HepG2 (cell line): ENCODE data around the gene HOXA4. TPM values are rescaled to one million over a fixed set of nuclear protein-coding genes. Genes with fewer than 3 reads are reported as not detected.

Experiments
- ATAC-seq: fragments of 200-7000 bp; cut with Tn5 transposase; 3 replicates; pipeline ENCODE4 v1.9.1; 2020; ENCODE audit warnings: mild to moderate bottlenecking, moderate library complexity
- BruUV-seq: library from RNA; stranded (reverse); fragments of 400-500 nt; replicated peaks from 2 replicates; lab custom pipeline; 2021; lab: Mats Ljungman, UMichigan
- CTCF ChIA-PET: fragments of 300-600 bp; formaldehyde crosslinking; extraction: SDS; loops from one replicate; lab custom pipeline; 2021; ENCODE audit warnings: low total read pairs, inconsistent platforms, low intra/inter-chr PET ratio; lab: Yijun Ruan, JAX
- POLR2A ChIA-PET: fragments of 350-600 bp; sonication (Branson Sonifier 250); formaldehyde crosslinking; loops from one replicate; lab custom pipeline; 2020; ENCODE audit warnings: antibody characterized with exemption, inconsistent platforms; lab: Yijun Ruan, JAX
- DNase-seq: peaks from one replicate; pipeline ENCODE4 v3.0.0-alpha.2; 2015; ENCODE audit warnings: low spot score
- FAIRE-seq: peaks from 3 replicates; lab custom pipeline; 2011; peaks lifted over from hg19 to GRCh38; lab: Jason Lieb, UNC
- H2AFZ ChIP-seq: one replicate; pipeline ENCODE4 v1.6.1; 2011; ENCODE audit warnings: low read length, inconsistent platforms
- H3K27ac ChIP-seq: fragments of 300-600 bp; 3 replicates; pipeline ENCODE4 v1.8.0; 2011; ENCODE audit warnings: mixed run types, mild to moderate bottlenecking, mixed read lengths, low read length, inconsistent platforms; ENCODE audit not compliant: insufficient read depth; ENCODE audit errors: extremely low read length
- H3K27me3 ChIP-seq, 2 experiments: fragments of 200-600 bp in 1 of 2; 2 replicates in 1 of 2; 3 replicates in 1 of 2; pipeline versions ENCODE4 v1.6.0 to v1.8.0; 2011; ENCODE audit warnings: low read length in 2 of 2, mild to moderate bottlenecking in 2 of 2, moderate library complexity in 2 of 2, inconsistent platforms in 1 of 2; ENCODE audit not compliant: insufficient read depth in 2 of 2, control insufficient read depth in 1 of 2
- H3K36me3 ChIP-seq, 2 experiments: fragments of 200-600 bp in 1 of 2; replicated peaks in 1 of 2; 2 replicates in 1 of 2; 3 replicates in 1 of 2; pipeline versions ENCODE4 v1.5.1 to v1.8.0; 2011; ENCODE audit warnings: low read length in 2 of 2, inconsistent platforms in 1 of 2; ENCODE audit not compliant: insufficient read depth in 2 of 2, control insufficient read depth in 1 of 2
- H3K4me1 ChIP-seq: 2 replicates; pipeline ENCODE4 v1.5.1; 2012; ENCODE audit warnings: low read length, inconsistent platforms; ENCODE audit not compliant: insufficient read depth
- H3K4me2 ChIP-seq: 2 replicates; pipeline ENCODE4 v1.6.0; 2011; ENCODE audit warnings: low read depth, low read length, inconsistent platforms
- H3K4me3 ChIP-seq, 3 experiments: fragments of 200-600 bp in 1 of 3; sonication (generic), shearing (Covaris generic) in 1 of 3; replicated peaks in 1 of 3; 2 replicates each; pipeline ENCODE4 v1.5.1; 2011 to 2016; ENCODE audit warnings: low read length in 3 of 3, inconsistent platforms in 2 of 3, low read depth in 2 of 3, mild to moderate bottlenecking in 2 of 3, control low read depth in 1 of 3, mixed read lengths in 1 of 3; ENCODE audit not compliant: insufficient read depth in 1 of 3
- H3K79me2 ChIP-seq: one replicate; pipeline ENCODE4 v1.6.1; 2011; ENCODE audit warnings: low read length, inconsistent platforms; ENCODE audit not compliant: insufficient read depth
- H3K9ac ChIP-seq: 2 replicates; pipeline ENCODE4 v1.6.0; 2011; ENCODE audit warnings: mild to moderate bottlenecking, low read depth, low read length, inconsistent platforms; ENCODE audit not compliant: insufficient read depth
- H3K9me3 ChIP-seq: 2 replicates; pipeline ENCODE4 v1.5.1; 2012; ENCODE audit warnings: mild to moderate bottlenecking, low read length
- H4K20me1 ChIP-seq: 2 replicates; pipeline ENCODE4 v1.6.0; 2011; ENCODE audit warnings: inconsistent platforms, mild to moderate bottlenecking, low read length, moderate library complexity; ENCODE audit not compliant: insufficient read depth
- HDAC2 ChIP-seq: sonication (generic); formaldehyde crosslinking; IDR thresholded peaks from 2 replicates; pipeline ENCODE4 v1.4.0; 2020; ENCODE audit warnings: missing genetic modification reagents
- HHEX ChIP-seq: IDR thresholded peaks from 2 replicates; pipeline ENCODE4 v1.6.1; 2016; ENCODE audit warnings: control low read depth
- NCOR1 ChIP-seq: fragments of 200-600 bp; sonication (generic); IDR thresholded peaks from 2 replicates; pipeline ENCODE4 v1.7.0; 2017; ENCODE audit warnings: antibody characterized with exemption, low read length, borderline replicate concordance
- PAF1 ChIP-seq: IDR thresholded peaks from 2 replicates; pipeline ENCODE4 v1.6.1; 2016; ENCODE audit warnings: missing genetic modification reagents, missing compliant biosample characterization
- SYNCRIP ChIP-seq: fragments of 200-400 bp; formaldehyde crosslinking; IDR thresholded peaks from 2 replicates; pipeline ENCODE4 v1.6.1; 2018; ENCODE audit warnings: mild to moderate bottlenecking, low read depth, low read length; ENCODE audit not compliant: insufficient read depth
- TP53 ChIP-seq: sonication (generic); formaldehyde crosslinking; conservative IDR thresholded peaks from 2 replicates; pipeline ENCODE4 v1.4.0; 2020; ENCODE audit warnings: missing genetic modification reagents
- ZBTB46 ChIP-seq: sonication (generic); formaldehyde crosslinking; IDR thresholded peaks from 2 replicates; pipeline ENCODE4 v1.4.0; 2020; ENCODE audit warnings: mild to moderate bottlenecking, missing genetic modification reagents, borderline replicate concordance
- ZC3H13 ChIP-seq: sonication (generic); formaldehyde crosslinking; IDR thresholded peaks from 2 replicates; pipeline ENCODE4 v1.8.1; 2023; ENCODE audit warnings: mild to moderate bottlenecking, missing genetic modification reagents, moderate library complexity
- ZNF142 ChIP-seq: sonication (generic); formaldehyde crosslinking; IDR thresholded peaks from 2 replicates; pipeline ENCODE4 v1.4.0; 2020; ENCODE audit warnings: missing genetic modification reagents
- ZNF20 ChIP-seq: sonication (generic); formaldehyde crosslinking; IDR thresholded peaks from 2 replicates; pipeline ENCODE4 v1.4.0; 2020; ENCODE audit warnings: mild to moderate bottlenecking, moderate library complexity, missing genetic modification reagents
- ZNF235 ChIP-seq: sonication (generic); formaldehyde crosslinking; IDR thresholded peaks from 2 replicates; pipeline ENCODE4 v1.8.1; 2023; ENCODE audit warnings: mild to moderate bottlenecking, missing genetic modification reagents, borderline replicate concordance
- ZNF317 ChIP-seq: sonication (generic); formaldehyde crosslinking; IDR thresholded peaks from 2 replicates; pipeline ENCODE4 v1.5.0; 2020; ENCODE audit warnings: mild to moderate bottlenecking, missing genetic modification reagents
- ZNF33B ChIP-seq: sonication (generic); formaldehyde crosslinking; IDR thresholded peaks from 2 replicates; pipeline ENCODE4 v1.5.1; 2020; ENCODE audit warnings: mild to moderate bottlenecking, missing genetic modification reagents
- ZNF512 ChIP-seq: sonication (generic); formaldehyde crosslinking; IDR thresholded peaks from 2 replicates; pipeline ENCODE4 v1.4.0; 2020; ENCODE audit warnings: mild to moderate bottlenecking, missing genetic modification reagents
- ZNF670 ChIP-seq: sonication (generic); formaldehyde crosslinking; IDR thresholded peaks from 2 replicates; pipeline ENCODE4 v1.8.0; 2022; ENCODE audit warnings: mild to moderate bottlenecking, missing genetic modification reagents, borderline replicate concordance
- ZNF740 ChIP-seq: sonication (generic); formaldehyde crosslinking; IDR thresholded peaks from 2 replicates; pipeline ENCODE4 v1.4.0; 2020; ENCODE audit warnings: missing genetic modification reagents
- ZNF83 ChIP-seq: sonication (generic); formaldehyde crosslinking; IDR thresholded peaks from 2 replicates; pipeline ENCODE4 v1.4.0; 2020; ENCODE audit warnings: missing genetic modification reagents, mild to moderate bottlenecking, borderline replicate concordance
- WGBS: methylation state at CpG from one replicate; pipeline ENCODE4 v1.1.6; 2017; ENCODE audit warnings: low lambda C conversion rate; 5-methylcytosine and 5-hydroxymethylcytosine counted together
- in situ Hi-C: cut with HindIII; loops from 2 replicates; pipeline ENCODE4 v1.10.0; 2017; ENCODE audit warnings: low pct_unique_long_range_greater_than_20kb; ENCODE audit not compliant: extremely low pct_ligation_motif_present
- intact Hi-C: fragments of 100-400 bp; cut with micrococcal nuclease; formaldehyde crosslinking; loops from one replicate; pipeline ENCODE4 v1.10.0; 2022; ENCODE audit not compliant: unreplicated experiment
- polyA plus RNA-seq, 8 experiments: library from polyadenylated mRNA; depleted of rRNA in 3 of 8; stranded (reverse) in 7 of 8; unstranded in 1 of 8; fragments of >200 nt; fragmentation: Illumina TruSeq in 4 of 8; extraction: Trizol in 4 of 8; gene quantifications; 2 replicates each; pipeline versions ENCODE4 v1.2.1 to v1.2.3, GENCODE V29; 2011 to 2016; ENCODE audit warnings: low read depth in 4 of 8, missing spikeins in 1 of 8, mixed read lengths in 1 of 8; ENCODE audit not compliant: insufficient read depth in 1 of 8
- total RNA-seq, 5 experiments: library from RNA; depleted of rRNA; stranded (reverse); fragments of >200 nt; fragmentation: Illumina TruSeq; extraction: Trizol; gene quantifications; 2 replicates each; pipeline ENCODE4 v1.2.3, GENCODE V29; 2016; ENCODE audit warnings: low read depth in 1 of 5

Gene HOXA4
- total and polyA plus RNA-seq, 2 of the 13 experiments (the other 11 are each of a cell fraction or from before 2014, with no cell fraction given): 2.4 to 5.4 TPM

GRCh38 chr7:27125986-27126394 is 4.6 kb downstream of the HOXA4 start:
- WGBS: 86% methylated on average over 5 of the region's 5 CpGs
- BruUV-seq: no TSS peak
- Histone ChIP-seq H3K27ac (no peak overlapping the region), H4K20me1 (no peaks in the 10 kb centered on the region), H3K4me2 (no peak overlapping the region), H3K36me3 (peaks cover 0 to 8% of the 10 kb centered on the region in 2 experiments; a peak in 1 of 5 replicates), H3K27me3 (no peaks in the 10 kb centered on the region; a peak in 1 of 5 replicates), H3K4me3 (no peak overlapping the region), H3K9ac (no peak overlapping the region), H2AFZ (no peak overlapping the region), H3K79me2 (peaks cover 25% of the 10 kb centered on the region), H3K4me1 (peaks cover 71% of the 10 kb centered on the region), H3K9me3 (no peaks in the 10 kb centered on the region)
- no peak for FAIRE-seq
- intact Hi-C loops: no loop called here
- no peak for ATAC-seq
- in situ Hi-C loops: no loop called here
- no peak for DNase-seq
- ChIA-PET CTCF (no interaction called here), POLR2A (no interaction called here)
- TF ChIP-seq ZNF142 (no peak), ZC3H13 (CRISPR knock-in tag) (no peak), HHEX (CRISPR knock-in tag) (no peak), TP53 (CRISPR knock-in tag) (no peak), ZNF20 (CRISPR knock-in tag) (no peak), ZBTB46 (CRISPR knock-in tag) (no peak), ZNF670 (CRISPR knock-in tag) (no peak), ZNF740 (CRISPR knock-in tag) (no peak), ZNF83 (no peak), ZNF512 (CRISPR knock-in tag) (no peak), ZNF235 (CRISPR knock-in tag) (no peak), ZNF33B (CRISPR knock-in tag) (no peak), PAF1 (CRISPR knock-in tag) (no peak), NCOR1 (no peak), ZNF317 (CRISPR knock-in tag) (no peak), SYNCRIP (no peak), HDAC2 (CRISPR knock-in tag) (no peak)
